MM.1S (cell line): ENCODE data around the gene RABGAP1L.

ENCODE experiments used
- DNase-seq: peaks from one replicate; pipeline ENCODE4 v3.0.0-alpha.2; 2015
- H2AFZ ChIP-seq: fragments of 300-600 bp; sonication (generic); 2 replicates; pipeline ENCODE4 v1.6.0; 2016; ENCODE audit warnings: antibody characterized with exemption, low read length
- H3F3A ChIP-seq: fragments of 300-600 bp; sonication (generic); 2 replicates; pipeline ENCODE4 v1.6.1; 2016; ENCODE audit warnings: mild to moderate bottlenecking, antibody characterized with exemption, low read length, moderate library complexity, mixed read lengths; ENCODE audit not compliant: insufficient read depth
- H3K27ac ChIP-seq: fragments of 300-600 bp; sonication (generic); 2 replicates; pipeline ENCODE4 v1.5.1; 2016; ENCODE audit warnings: mild to moderate bottlenecking, low read length
- H3K27me3 ChIP-seq: fragments of 300-600 bp; sonication (generic); replicated peaks from 2 replicates; pipeline ENCODE4 v1.6.0; 2016; ENCODE audit warnings: low read length; ENCODE audit not compliant: insufficient read depth
- H3K36me3 ChIP-seq: fragments of 300-600 bp; sonication (generic); replicated peaks from 2 replicates; pipeline ENCODE4 v1.6.1; 2016; ENCODE audit warnings: mild to moderate bottlenecking, low read length, mixed read lengths; ENCODE audit not compliant: insufficient read depth
- H3K4me1 ChIP-seq: fragments of 300-600 bp; sonication (generic); 2 replicates; pipeline ENCODE4 v1.6.1; 2016; ENCODE audit warnings: low read length, mixed read lengths
- H3K4me2 ChIP-seq: fragments of 300-600 bp; sonication (generic); 2 replicates; pipeline ENCODE4 v1.6.0; 2016; ENCODE audit warnings: low read depth, low read length
- H3K4me3 ChIP-seq: fragments of 300-600 bp; sonication (generic); 2 replicates; pipeline ENCODE4 v1.5.1; 2016; ENCODE audit warnings: low read length, mixed read lengths
- H3K79me2 ChIP-seq: fragments of 300-600 bp; sonication (generic); 2 replicates; pipeline ENCODE4 v1.6.1; 2016; ENCODE audit warnings: mixed run types, low read length, mixed read lengths
- H3K9ac ChIP-seq: fragments of 300-600 bp; sonication (generic); 2 replicates; pipeline ENCODE4 v1.6.1; 2016; ENCODE audit warnings: low read length, mixed read lengths
- H3K9me2 ChIP-seq: fragments of 300-600 bp; sonication (generic); replicated peaks from 2 replicates; pipeline ENCODE4 v1.6.1; 2016; ENCODE audit warnings: mild to moderate bottlenecking, low read length, mixed read lengths; ENCODE audit not compliant: insufficient read depth
- H3K9me3 ChIP-seq: fragments of 300-600 bp; sonication (generic); replicated peaks from 2 replicates; pipeline ENCODE4 v1.6.1; 2016; ENCODE audit warnings: mild to moderate bottlenecking, low read length, mixed read lengths; ENCODE audit not compliant: insufficient read depth
- H4K20me1 ChIP-seq: fragments of 300-600 bp; sonication (generic); 2 replicates; pipeline ENCODE4 v1.6.1; 2016; ENCODE audit warnings: mild to moderate bottlenecking, low read length, moderate library complexity, mixed read lengths; ENCODE audit not compliant: insufficient read depth
- CTCF ChIP-seq: fragments of 300-600 bp; sonication (generic); IDR thresholded peaks from 2 replicates; pipeline ENCODE4 v1.5.1; 2016; ENCODE audit warnings: antibody characterized with exemption, low read length, mixed read lengths
- EZH2 ChIP-seq: fragments of 300-600 bp; sonication (generic); optimal IDR thresholded peaks from 2 replicates; pipeline ENCODE3; 2017; ENCODE audit warnings: low read depth, mild to moderate bottlenecking, antibody characterized with exemption, low read length, mixed read lengths
- EZH2phosphoT487 ChIP-seq: fragments of 300-600 bp; sonication (generic); IDR thresholded peaks from 2 replicates; pipeline ENCODE4 v1.6.1; 2018; ENCODE audit warnings: antibody characterized with exemption, low read length

RABGAP1L gene

GRCh38 chr1:174836543-174836942, 677.2 kb downstream of the RABGAP1L start:
- no peak for DNase-seq
- Histone ChIP-seq H3K36me3 (no peaks in the 10 kb centered on the region), H3K9me3 (no peaks in the 10 kb centered on the region), H3K27ac (no peak overlapping the region), H3K4me2 (no peak overlapping the region), H3K79me2 (no peaks in the 10 kb centered on the region), H2AFZ (no peak overlapping the region), H3K9ac (no peak overlapping the region), H3F3A (no peaks in the 10 kb centered on the region), H4K20me1 (no peaks in the 10 kb centered on the region), H3K4me3 (no peak overlapping the region), H3K4me1 (peaks cover 5% of the 10 kb centered on the region), H3K27me3 (no peaks in the 10 kb centered on the region), H3K9me2 (no peaks in the 10 kb centered on the region)
- TF ChIP-seq CTCF (no peak), EZH2 (no peak), EZH2phosphoT487 (no peak)

GRCh38 chr1:174837386-174837785, 678.1 kb downstream of the RABGAP1L start:
- Histone ChIP-seq H2AFZ (no peak overlapping the region), H4K20me1 (no peaks in the 10 kb centered on the region), H3K4me2 (no peak overlapping the region), H3K27me3 (no peaks in the 10 kb centered on the region), H3K27ac (no peak overlapping the region), H3K79me2 (no peaks in the 10 kb centered on the region), H3K36me3 (no peaks in the 10 kb centered on the region), H3K9me3 (no peaks in the 10 kb centered on the region), H3K9ac (no peak overlapping the region), H3K4me1 (peaks cover 13% of the 10 kb centered on the region), H3F3A (no peaks in the 10 kb centered on the region), H3K9me2 (no peaks in the 10 kb centered on the region), H3K4me3 (no peak overlapping the region)
- TF ChIP-seq EZH2phosphoT487, result no peak
- no peak for TF ChIP-seq CTCF
- TF ChIP-seq EZH2, result no peak
- DNase-seq, result no peak

GRCh38 chr1:174839211-174839610, 679.9 kb downstream of the RABGAP1L start:
- no peak for DNase-seq
- Histone ChIP-seq H3K27ac (no peak overlapping the region), H3F3A (no peaks in the 10 kb centered on the region)

More at GRCh38 chr1:174839211-174839610, 679.9 kb downstream of the RABGAP1L start:
- Histone ChIP-seq H2AFZ (no peak overlapping the region), H3K4me2 (no peak overlapping the region), H3K27me3 (no peaks in the 10 kb centered on the region), H3K9me2 (no peaks in the 10 kb centered on the region), H3K9me3 (no peaks in the 10 kb centered on the region), H3K79me2 (no peaks in the 10 kb centered on the region), H3K4me3 (no peak overlapping the region), H3K4me1 (peaks cover 15% of the 10 kb centered on the region), H3K9ac (no peak overlapping the region), H4K20me1 (no peaks in the 10 kb centered on the region), H3K36me3 (no peaks in the 10 kb centered on the region)
- TF ChIP-seq CTCF (no peak), EZH2phosphoT487 (no peak), EZH2 (no peak)
